ENCODE results near the gene DVL2.

Gene DVL2

GRCh38 chr17:7215136-7215638 is 19.1 kb downstream of the DVL2 start:
- peaks cover 4% of the 10 kb centered on the region for H3K79me1 ChIP-seq (ENCODE audit: low read length)
- no peak overlapping the region for H3K4me3 ChIP-seq (ENCODE audit: low read length)
- no peak overlapping the region for H3K4ac ChIP-seq (ENCODE audit: low read depth, low read length)
- no peak overlapping the region for H2BK15ac ChIP-seq (replicated peaks; ENCODE audit: low read depth)
- H3K27ac ChIP-seq (ENCODE audit: low read depth, low read length), result peak overlapping the region; percentile 69
- peak overlapping the region; percentile 69 for H3K56ac ChIP-seq (ENCODE audit: low read length)
- H4K5ac ChIP-seq (ENCODE audit: low read length), result no peak overlapping the region
- H3K4me1 ChIP-seq (ENCODE audit: control insufficient read depth, low read depth, low read length), result peaks cover 20% of the 10 kb centered on the region
- no peak overlapping the region for H4K8ac ChIP-seq (ENCODE audit: low read depth, low read length)
- H3K9ac ChIP-seq (ENCODE audit: low read length), result peak overlapping the region; percentile 52
- no peak overlapping the region for H2BK120ac ChIP-seq (ENCODE audit: low read depth, low read length)
- no peak for DNase-seq
- H3K18ac ChIP-seq (ENCODE audit: low read length), result peak overlapping the region; percentile 32
- H3K4me2 ChIP-seq (ENCODE audit: low read length), result peak overlapping the region; percentile 55
- H3K27me3 ChIP-seq (ENCODE audit: insufficient read depth, low read length, poor library complexity), result no peaks in the 10 kb centered on the region
- no peak overlapping the region for H3K23ac ChIP-seq (ENCODE audit: low read length)
- peaks cover 18% of the 10 kb centered on the region for H3K79me2 ChIP-seq (ENCODE audit: control insufficient read depth, insufficient read depth, low read length)
- H2AK5ac ChIP-seq (ENCODE audit: low read length), result no peak overlapping the region
- no peaks in the 10 kb centered on the region for H3K36me3 ChIP-seq (ENCODE audit: control insufficient read depth, insufficient read depth, low read length)
- H2BK5ac ChIP-seq (ENCODE audit: low read length), result peak overlapping the region; percentile 25
- WGBS (ENCODE audit: extremely low coverage, insufficient coverage, low lambda C conversion rate), result no CpG with 5 or more reads among the region's 9 CpGs

DNA sequence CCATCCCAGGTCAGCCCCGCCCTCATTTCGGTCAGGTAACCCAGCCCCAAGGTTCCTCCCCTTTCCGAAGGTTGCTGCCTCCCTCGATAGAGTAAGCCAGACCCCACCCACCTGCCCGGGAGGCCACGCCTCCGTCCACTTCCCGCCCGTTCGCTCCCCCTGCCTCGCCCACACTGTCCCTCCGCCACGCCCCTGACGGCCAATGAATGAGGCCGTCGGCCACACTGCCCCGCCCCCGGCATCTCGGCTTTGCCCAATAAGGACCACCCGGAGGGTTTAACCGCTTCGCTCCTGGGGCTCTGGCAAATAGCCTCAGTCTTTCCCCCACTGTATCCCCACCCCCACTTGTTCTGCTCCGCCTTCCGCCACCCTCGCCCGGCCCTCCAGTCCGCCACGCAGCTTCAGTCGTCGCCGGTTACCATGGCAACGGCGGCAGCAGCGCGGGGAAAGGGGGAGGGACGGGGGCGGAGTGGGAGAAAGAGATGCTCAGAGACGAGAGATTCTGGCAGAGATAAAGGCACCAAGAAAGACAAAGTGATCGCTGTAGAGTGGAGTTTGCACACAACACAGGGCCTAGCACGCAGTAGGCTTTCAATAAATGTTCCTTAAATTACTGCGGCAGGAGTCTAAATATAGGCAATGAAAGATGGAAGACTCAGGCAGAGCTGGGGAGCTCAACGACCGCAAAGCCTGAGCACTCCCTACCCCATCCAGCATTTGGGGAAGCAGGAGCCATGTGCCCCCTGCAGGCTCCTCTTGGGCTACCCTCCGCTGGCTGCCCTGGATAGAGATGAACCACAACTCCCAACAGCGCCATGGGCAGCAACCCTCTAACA is 19.8 kb downstream of the DVL2 start:
- no peak overlapping the region for H2BK120ac ChIP-seq (ENCODE audit: low read depth, low read length)
- no peak overlapping the region for H3K56ac ChIP-seq (ENCODE audit: low read length)
- peaks cover 18% of the 10 kb centered on the region for H3K79me2 ChIP-seq (ENCODE audit: control insufficient read depth, insufficient read depth, low read length)
- H3K4me1 ChIP-seq (ENCODE audit: control insufficient read depth, low read depth, low read length), result peaks cover 20% of the 10 kb centered on the region
- H3K27me3 ChIP-seq (ENCODE audit: insufficient read depth, low read length, poor library complexity), result no peaks in the 10 kb centered on the region
- H3K36me3 ChIP-seq (ENCODE audit: control insufficient read depth, insufficient read depth, low read length), result no peaks in the 10 kb centered on the region
- no peak overlapping the region for H3K4ac ChIP-seq (ENCODE audit: low read depth, low read length)
- no peak overlapping the region for H4K8ac ChIP-seq (ENCODE audit: low read depth, low read length)
- H2BK15ac ChIP-seq (replicated peaks; ENCODE audit: low read depth), result no peak overlapping the region
- peaks cover 4% of the 10 kb centered on the region for H3K79me1 ChIP-seq (ENCODE audit: low read length)
- no peak overlapping the region for H3K23ac ChIP-seq (ENCODE audit: low read length)
- no peak overlapping the region for H4K5ac ChIP-seq (ENCODE audit: low read length)
- WGBS (ENCODE audit: extremely low coverage, insufficient coverage, low lambda C conversion rate), result no CpG with 5 or more reads among the region's 45 CpGs
- H2AK5ac ChIP-seq (ENCODE audit: low read length), result no peak overlapping the region
- no peak overlapping the region for H3K27ac ChIP-seq (ENCODE audit: low read depth, low read length)
- peak; percentile 99 for DNase-seq
- H3K4me2 ChIP-seq (ENCODE audit: low read length), result peak overlapping the region; percentile 61
- no peak overlapping the region for H3K18ac ChIP-seq (ENCODE audit: low read length)
- H2BK5ac ChIP-seq (ENCODE audit: low read length), result no peak overlapping the region
- H3K9ac ChIP-seq (ENCODE audit: low read length), result peak overlapping the region; percentile 16
- H3K4me3 ChIP-seq (ENCODE audit: low read length), result peak overlapping the region; percentile 5

- H3K18ac ChIP-seq (ENCODE audit: low read length), result no peak overlapping the region
- no peaks in the 10 kb centered on the region for H3K36me3 ChIP-seq (ENCODE audit: control insufficient read depth, insufficient read depth, low read length)
- no peak overlapping the region for H3K4me3 ChIP-seq (ENCODE audit: low read length)
- peaks cover 24% of the 10 kb centered on the region for H3K4me1 ChIP-seq (ENCODE audit: control insufficient read depth, low read depth, low read length)
- peak overlapping the region; percentile 62 for H3K9ac ChIP-seq (ENCODE audit: low read length)
- H4K5ac ChIP-seq (ENCODE audit: low read length), result no peak overlapping the region
- H3K79me2 ChIP-seq (ENCODE audit: control insufficient read depth, insufficient read depth, low read length), result peaks cover 18% of the 10 kb centered on the region
- H3K56ac ChIP-seq (ENCODE audit: low read length), result peak overlapping the region; percentile 78
- no peak overlapping the region for H4K8ac ChIP-seq (ENCODE audit: low read depth, low read length)
- H3K4ac ChIP-seq (ENCODE audit: low read depth, low read length), result no peak overlapping the region
- no peak overlapping the region for H2AK5ac ChIP-seq (ENCODE audit: low read length)
- no peak overlapping the region for H2BK120ac ChIP-seq (ENCODE audit: low read depth, low read length)
- DNase-seq, result peak; percentile 100
- H3K27ac ChIP-seq (ENCODE audit: low read depth, low read length), result no peak overlapping the region
- no peaks in the 10 kb centered on the region for H3K27me3 ChIP-seq (ENCODE audit: insufficient read depth, low read length, poor library complexity)
- no CpG with 5 or more reads among the region's 15 CpGs for WGBS (ENCODE audit: extremely low coverage, insufficient coverage, low lambda C conversion rate)
- H3K23ac ChIP-seq (ENCODE audit: low read length), result no peak overlapping the region
- peak overlapping the region; percentile 61 for H3K4me2 ChIP-seq (ENCODE audit: low read length)
- H3K79me1 ChIP-seq (ENCODE audit: low read length), result peaks cover 7% of the 10 kb centered on the region
- H2BK5ac ChIP-seq (ENCODE audit: low read length), result no peak overlapping the region
- H2BK15ac ChIP-seq (replicated peaks; ENCODE audit: low read depth), result no peak overlapping the region
Observed at GRCh38 chr17:7213895-7214299, 20.4 kb downstream of the DVL2 start.

DNA sequence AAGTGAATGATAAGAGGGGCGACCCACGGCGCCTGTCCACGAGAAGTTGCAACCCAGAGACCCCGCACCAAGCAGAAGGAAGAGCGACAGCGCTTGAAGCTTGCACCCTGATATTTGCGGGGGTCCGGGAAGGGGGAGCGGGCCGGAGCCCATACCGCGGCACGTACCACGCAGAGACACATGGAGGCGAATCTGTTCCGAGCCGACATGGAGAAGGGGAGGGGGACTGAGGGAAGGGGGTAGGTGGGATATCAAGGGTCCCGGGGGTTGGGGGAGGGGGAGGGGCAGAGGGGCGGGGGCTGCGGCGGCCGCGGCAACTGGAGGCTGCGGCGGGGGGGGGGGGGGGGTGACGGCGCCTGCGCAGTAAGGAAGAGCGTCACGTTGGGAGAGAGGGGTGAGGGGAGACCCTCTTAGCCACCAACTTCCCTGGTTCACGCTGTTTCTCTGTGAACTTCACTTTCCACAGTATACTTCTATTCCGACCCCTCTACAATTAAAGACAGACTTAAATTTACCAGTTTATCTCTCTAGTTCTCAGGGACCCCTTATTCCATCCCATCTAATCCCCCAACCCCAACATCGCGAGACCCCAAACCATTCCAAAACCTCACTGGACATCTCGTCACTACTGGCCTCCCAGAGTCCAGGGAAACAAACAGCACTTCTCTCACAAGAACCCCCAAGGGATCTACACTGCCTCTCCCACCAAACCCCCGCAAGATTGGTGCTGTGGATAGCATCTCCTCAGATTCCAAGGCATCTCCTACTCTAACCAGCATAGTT is 22.6 kb downstream of the DVL2 start:
- peak overlapping the region; percentile 49 for H3K4ac ChIP-seq (ENCODE audit: low read depth, low read length)
- peak; percentile 46 for DNase-seq
- no peaks in the 10 kb centered on the region for H3K27me3 ChIP-seq (ENCODE audit: insufficient read depth, low read length, poor library complexity)
- peak overlapping the region; percentile 85 for H3K9ac ChIP-seq (ENCODE audit: low read length)
- H3K36me3 ChIP-seq (ENCODE audit: control insufficient read depth, insufficient read depth, low read length), result no peaks in the 10 kb centered on the region
- no peak overlapping the region for H2BK15ac ChIP-seq (replicated peaks; ENCODE audit: low read depth)
- peak overlapping the region; percentile 54 for H2AK5ac ChIP-seq (ENCODE audit: low read length)
- peak overlapping the region; percentile 95 for H3K56ac ChIP-seq (ENCODE audit: low read length)
- no peak overlapping the region for H3K23ac ChIP-seq (ENCODE audit: low read length)
- no peak overlapping the region for H3K18ac ChIP-seq (ENCODE audit: low read length)
- no peak overlapping the region for H2BK5ac ChIP-seq (ENCODE audit: low read length)
- H3K4me1 ChIP-seq (ENCODE audit: control insufficient read depth, low read depth, low read length), result peaks cover 23% of the 10 kb centered on the region
- H3K79me2 ChIP-seq (ENCODE audit: control insufficient read depth, insufficient read depth, low read length), result peaks cover 14% of the 10 kb centered on the region
- H3K4me2 ChIP-seq (ENCODE audit: low read length), result peak overlapping the region; percentile 76
- no CpG with 5 or more reads among the region's 37 CpGs for whole genome bisulfite sequencing (ENCODE audit: extremely low coverage, insufficient coverage, low lambda C conversion rate)
- H3K4me3 ChIP-seq (ENCODE audit: low read length), result peak overlapping the region; percentile 47
- H2BK120ac ChIP-seq (ENCODE audit: low read depth, low read length), result no peak overlapping the region
- H3K79me1 ChIP-seq (ENCODE audit: low read length), result peaks cover 10% of the 10 kb centered on the region
- no peak overlapping the region for H4K8ac ChIP-seq (ENCODE audit: low read depth, low read length)
- no peak overlapping the region for H3K27ac ChIP-seq (ENCODE audit: low read depth, low read length)
- no peak overlapping the region for H4K5ac ChIP-seq (ENCODE audit: low read length)

GRCh38 chr17:7208754-7209460 is 25.4 kb downstream of the DVL2 start:
- Histone ChIP-seq H3K27me3 (ENCODE audit: insufficient read depth, low read length, poor library complexity) (no peaks in the 10 kb centered on the region), H3K36me3 (ENCODE audit: control insufficient read depth, insufficient read depth, low read length) (no peaks in the 10 kb centered on the region), H3K4me2 (ENCODE audit: low read length) (no peak overlapping the region), H4K8ac (ENCODE audit: low read depth, low read length) (no peak overlapping the region), H3K9ac (ENCODE audit: low read length) (peak overlapping the region; percentile 15), H2BK15ac (replicated peaks; ENCODE audit: low read depth) (no peak overlapping the region), H3K23ac (ENCODE audit: low read length) (no peak overlapping the region), H3K79me2 (ENCODE audit: control insufficient read depth, insufficient read depth, low read length) (peaks cover 11% of the 10 kb centered on the region), H2BK5ac (ENCODE audit: low read length) (no peak overlapping the region), H3K18ac (ENCODE audit: low read length) (no peak overlapping the region), H3K56ac (ENCODE audit: low read length) (peak overlapping the region; percentile 56), H3K4me3 (ENCODE audit: low read length) (no peak overlapping the region), H3K27ac (ENCODE audit: low read depth, low read length) (no peak overlapping the region), H3K4ac (ENCODE audit: low read depth, low read length) (no peak overlapping the region), H3K79me1 (ENCODE audit: low read length) (peaks cover 11% of the 10 kb centered on the region), H3K4me1 (ENCODE audit: control insufficient read depth, low read depth, low read length) (peaks cover 20% of the 10 kb centered on the region), H4K5ac (ENCODE audit: low read length) (no peak overlapping the region), H2AK5ac (ENCODE audit: low read length) (no peak overlapping the region), H2BK120ac (ENCODE audit: low read depth, low read length) (no peak overlapping the region)
- WGBS (ENCODE audit: extremely low coverage, insufficient coverage, low lambda C conversion rate), result no CpG with 5 or more reads among the region's 9 CpGs
- no peak for DNase-seq

Data from mesendoderm (in vitro differentiated cells).